HepG2 (cell line): ENCODE results near the gene NGEF. TPM values are rescaled to one million over a fixed set of nuclear protein-coding genes. Genes with fewer than 3 reads are reported as not detected.
A peak's percentile ranks its signal among the peaks of the same experiment; 100 is the strongest.

Experiments
- HDAC1 ChIP-seq: sonication (generic); formaldehyde crosslinking; IDR thresholded peaks from 2 replicates; pipeline ENCODE4 v1.5.1; 2020; ENCODE audit warnings: mild to moderate bottlenecking, missing genetic modification reagents
- HNRNPH1 ChIP-seq: fragments of 200-400 bp; formaldehyde crosslinking; optimal IDR thresholded peaks from 2 replicates; pipeline ENCODE3; 2017; ENCODE audit warnings: mild to moderate bottlenecking, low read depth, low read length
- POGZ ChIP-seq: sonication (generic); formaldehyde crosslinking; IDR thresholded peaks from 2 replicates; pipeline ENCODE4 v1.4.0; 2020; ENCODE audit warnings: mild to moderate bottlenecking, missing genetic modification reagents
- PRPF4 ChIP-seq: fragments of 200-400 bp; formaldehyde crosslinking; IDR thresholded peaks from 2 replicates; pipeline ENCODE4 v1.6.1; 2016; ENCODE audit warnings: low read length, low read depth; ENCODE audit not compliant: poor library complexity, severe bottlenecking
- RFXAP ChIP-seq: sonication (generic); formaldehyde crosslinking; IDR thresholded peaks from 2 replicates; pipeline ENCODE4 v1.4.0; 2020; ENCODE audit warnings: missing genetic modification reagents, borderline replicate concordance
- SALL2 ChIP-seq: sonication (generic); formaldehyde crosslinking; IDR thresholded peaks from 2 replicates; pipeline ENCODE4 v1.8.1; 2023; ENCODE audit warnings: mild to moderate bottlenecking, missing genetic modification reagents, inconsistent platforms
- TEAD3 ChIP-seq: optimal IDR thresholded peaks from 2 replicates; pipeline ENCODE3; 2016; ENCODE audit warnings: borderline replicate concordance
- ZNF121 ChIP-seq: sonication (generic); formaldehyde crosslinking; IDR thresholded peaks from 2 replicates; pipeline ENCODE4 v1.5.0; 2020; ENCODE audit warnings: mild to moderate bottlenecking, missing genetic modification reagents
- ZNF232 ChIP-seq: sonication (generic); formaldehyde crosslinking; IDR thresholded peaks from 2 replicates; pipeline ENCODE4 v1.4.0; 2020; ENCODE audit warnings: missing genetic modification reagents, borderline replicate concordance
- ZNF235 ChIP-seq: sonication (generic); formaldehyde crosslinking; IDR thresholded peaks from 2 replicates; pipeline ENCODE4 v1.8.1; 2023; ENCODE audit warnings: mild to moderate bottlenecking, missing genetic modification reagents, borderline replicate concordance
- ZNF263 ChIP-seq: sonication (generic); formaldehyde crosslinking; IDR thresholded peaks from 2 replicates; pipeline ENCODE4 v1.4.0; 2020; ENCODE audit warnings: missing genetic modification reagents
- ZNF772 ChIP-seq: sonication (generic); formaldehyde crosslinking; IDR thresholded peaks from 2 replicates; pipeline ENCODE4 v1.5.0; 2020; ENCODE audit warnings: mild to moderate bottlenecking, missing genetic modification reagents
- ZSCAN25 ChIP-seq: sonication (generic); formaldehyde crosslinking; IDR thresholded peaks from 2 replicates; pipeline ENCODE4 v1.8.0; 2022; ENCODE audit warnings: mild to moderate bottlenecking, missing genetic modification reagents
- polyA plus RNA-seq, 8 experiments: library from polyadenylated mRNA; depleted of rRNA in 3 of 8; stranded (reverse) in 7 of 8; unstranded in 1 of 8; fragments of >200 nt; fragmentation: Illumina TruSeq in 4 of 8; extraction: Trizol in 4 of 8; gene quantifications; 2 replicates each; pipeline versions ENCODE4 v1.2.1 to v1.2.3, GENCODE V29; 2011 to 2016; ENCODE audit warnings: low read depth in 4 of 8, missing spikeins in 1 of 8, mixed read lengths in 1 of 8; ENCODE audit not compliant: insufficient read depth in 1 of 8
- total RNA-seq, 5 experiments: library from RNA; depleted of rRNA; stranded (reverse); fragments of >200 nt; fragmentation: Illumina TruSeq; extraction: Trizol; gene quantifications; 2 replicates each; pipeline ENCODE4 v1.2.3, GENCODE V29; 2016; ENCODE audit warnings: low read depth in 1 of 5
- TF ChIP-seq, protein P1 (sequence below): conservative IDR thresholded peaks from 2 replicates; pipeline ENCODE4 v1.6.1; 2018; ENCODE audit warnings: missing genetic modification reagents
- TF ChIP-seq, protein P2 (sequence below): sonication (generic); formaldehyde crosslinking; IDR thresholded peaks from 2 replicates; pipeline ENCODE4 v1.5.1; 2020; ENCODE audit warnings: missing genetic modification reagents, mild to moderate bottlenecking, borderline replicate concordance
- TF ChIP-seq, protein P3 (sequence below): sonication (generic); formaldehyde crosslinking; IDR thresholded peaks from 2 replicates; pipeline ENCODE4 v1.5.0; 2020; ENCODE audit warnings: missing genetic modification reagents, mild to moderate bottlenecking, borderline replicate concordance
- TF ChIP-seq, protein P4 (sequence below), 2 experiments: sonication (generic) in 1 of 2; formaldehyde crosslinking in 1 of 2; IDR thresholded peaks; 2 replicates each; pipeline versions ENCODE4 v1.4.0 to v1.6.1; 2018 to 2020; ENCODE audit warnings: missing genetic modification reagents in 2 of 2, borderline replicate concordance in 1 of 2, low read depth in 1 of 2, mild to moderate bottlenecking in 1 of 2, missing biosample characterization in 1 of 2

The NGEF gene
- total and polyA plus RNA-seq, 2 of the 13 experiments (the other 11 are each of a cell fraction or from before 2014, with no cell fraction given): 14.4 to 36.9 TPM

DNA sequence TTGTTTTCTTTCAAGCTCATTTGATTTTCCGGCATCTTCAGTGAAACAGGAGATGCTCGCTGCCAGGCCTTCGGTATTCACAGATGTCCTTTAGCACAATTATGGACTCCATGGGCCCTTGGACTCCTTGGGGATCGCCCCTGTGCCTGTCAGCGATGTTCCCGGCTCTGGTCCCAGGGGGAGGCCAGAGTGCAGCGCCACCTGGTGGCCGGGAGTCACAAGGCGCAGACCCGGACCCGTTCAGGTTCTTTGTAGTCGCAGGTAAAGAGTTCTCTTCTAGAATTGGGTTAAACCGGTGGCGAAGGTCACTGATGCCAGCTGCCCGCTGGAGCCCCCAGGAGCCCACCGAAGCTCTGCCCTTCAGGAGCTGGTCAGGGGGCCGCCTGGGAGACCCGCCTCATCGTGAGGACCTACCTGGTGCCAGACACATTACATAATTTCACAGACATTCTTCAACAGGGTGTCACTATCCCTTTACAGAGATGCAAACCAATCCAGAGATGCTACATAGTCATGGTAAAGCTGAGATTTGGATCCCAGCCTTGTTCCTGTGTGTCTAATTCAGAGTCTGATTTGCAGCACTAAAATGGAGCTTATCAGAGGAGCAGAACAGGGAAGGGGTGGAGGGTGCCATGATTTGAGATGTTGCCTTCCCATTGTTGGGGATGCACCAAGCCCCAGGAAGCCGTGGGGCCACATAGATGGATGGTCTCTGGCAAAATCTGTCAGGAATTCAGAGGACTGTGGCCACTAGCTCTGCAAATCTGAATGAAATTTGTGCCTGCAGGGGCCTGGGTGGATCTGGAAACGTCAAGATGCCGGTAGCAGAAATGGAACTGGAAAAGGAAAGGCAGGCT is 41.1 kb upstream of the NGEF start (continued):
- TF ChIP-seq ZNF232 (peak; percentile 21; the same call in 1 of the 2 replicates), ZNF263 (CRISPR knock-in tag) (no peak; the same call in 1 of the 2 replicates), HNRNPH1 (no peak), ZNF235 (CRISPR knock-in tag) (no peak), TEAD3 (CRISPR knock-in tag) (peak; percentile 45), RFXAP (no peak), SALL2 (CRISPR knock-in tag) (no peak), ZSCAN25 (CRISPR knock-in tag) (no peak), ZNF121 (no peak), PRPF4 (no peak), ZNF772 (CRISPR knock-in tag) (no peak; the same call in 1 of the 2 replicates), POGZ (no peak), HDAC1 (CRISPR knock-in tag) (no peak)
- TF ChIP-seq, protein P1, sequence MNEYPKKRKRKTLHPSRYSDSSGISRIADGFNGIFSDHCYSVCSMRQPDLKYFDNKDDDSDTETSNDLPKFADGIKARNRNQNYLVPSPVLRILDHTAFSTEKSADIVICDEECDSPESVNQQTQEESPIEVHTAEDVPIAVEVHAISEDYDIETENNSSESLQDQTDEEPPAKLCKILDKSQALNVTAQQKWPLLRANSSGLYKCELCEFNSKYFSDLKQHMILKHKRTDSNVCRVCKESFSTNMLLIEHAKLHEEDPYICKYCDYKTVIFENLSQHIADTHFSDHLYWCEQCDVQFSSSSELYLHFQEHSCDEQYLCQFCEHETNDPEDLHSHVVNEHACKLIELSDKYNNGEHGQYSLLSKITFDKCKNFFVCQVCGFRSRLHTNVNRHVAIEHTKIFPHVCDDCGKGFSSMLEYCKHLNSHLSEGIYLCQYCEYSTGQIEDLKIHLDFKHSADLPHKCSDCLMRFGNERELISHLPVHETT (CRISPR knock-in tag): no peak
- TF ChIP-seq, protein P2, sequence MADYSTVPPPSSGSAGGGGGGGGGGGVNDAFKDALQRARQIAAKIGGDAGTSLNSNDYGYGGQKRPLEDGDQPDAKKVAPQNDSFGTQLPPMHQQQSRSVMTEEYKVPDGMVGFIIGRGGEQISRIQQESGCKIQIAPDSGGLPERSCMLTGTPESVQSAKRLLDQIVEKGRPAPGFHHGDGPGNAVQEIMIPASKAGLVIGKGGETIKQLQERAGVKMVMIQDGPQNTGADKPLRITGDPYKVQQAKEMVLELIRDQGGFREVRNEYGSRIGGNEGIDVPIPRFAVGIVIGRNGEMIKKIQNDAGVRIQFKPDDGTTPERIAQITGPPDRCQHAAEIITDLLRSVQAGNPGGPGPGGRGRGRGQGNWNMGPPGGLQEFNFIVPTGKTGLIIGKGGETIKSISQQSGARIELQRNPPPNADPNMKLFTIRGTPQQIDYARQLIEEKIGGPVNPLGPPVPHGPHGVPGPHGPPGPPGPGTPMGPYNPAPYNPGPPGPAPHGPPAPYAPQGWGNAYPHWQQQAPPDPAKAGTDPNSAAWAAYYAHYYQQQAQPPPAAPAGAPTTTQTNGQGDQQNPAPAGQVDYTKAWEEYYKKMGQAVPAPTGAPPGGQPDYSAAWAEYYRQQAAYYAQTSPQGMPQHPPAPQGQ (CRISPR knock-in tag): no peak
- TF ChIP-seq, protein P3, sequence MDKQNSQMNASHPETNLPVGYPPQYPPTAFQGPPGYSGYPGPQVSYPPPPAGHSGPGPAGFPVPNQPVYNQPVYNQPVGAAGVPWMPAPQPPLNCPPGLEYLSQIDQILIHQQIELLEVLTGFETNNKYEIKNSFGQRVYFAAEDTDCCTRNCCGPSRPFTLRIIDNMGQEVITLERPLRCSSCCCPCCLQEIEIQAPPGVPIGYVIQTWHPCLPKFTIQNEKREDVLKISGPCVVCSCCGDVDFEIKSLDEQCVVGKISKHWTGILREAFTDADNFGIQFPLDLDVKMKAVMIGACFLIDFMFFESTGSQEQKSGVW: no peak
- TF ChIP-seq, protein P4, sequence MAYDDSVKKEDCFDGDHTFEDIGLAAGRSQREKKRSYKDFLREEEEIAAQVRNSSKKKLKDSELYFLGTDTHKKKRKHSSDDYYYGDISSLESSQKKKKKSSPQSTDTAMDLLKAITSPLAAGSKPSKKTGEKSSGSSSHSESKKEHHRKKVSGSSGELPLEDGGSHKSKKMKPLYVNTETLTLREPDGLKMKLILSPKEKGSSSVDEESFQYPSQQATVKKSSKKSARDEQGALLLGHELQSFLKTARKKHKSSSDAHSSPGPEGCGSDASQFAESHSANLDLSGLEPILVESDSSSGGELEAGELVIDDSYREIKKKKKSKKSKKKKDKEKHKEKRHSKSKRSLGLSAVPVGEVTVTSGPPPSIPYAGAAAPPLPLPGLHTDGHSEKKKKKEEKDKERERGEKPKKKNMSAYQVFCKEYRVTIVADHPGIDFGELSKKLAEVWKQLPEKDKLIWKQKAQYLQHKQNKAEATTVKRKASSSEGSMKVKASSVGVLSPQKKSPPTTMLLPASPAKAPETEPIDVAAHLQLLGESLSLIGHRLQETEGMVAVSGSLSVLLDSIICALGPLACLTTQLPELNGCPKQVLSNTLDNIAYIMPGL (CRISPR knock-in tag; IDR thresholded peaks at IDR 0.05; ENCODE audit: borderline replicate concordance in 1 of 2, low read depth in 1 of 2): peak; percentile 50 to 61; a peak in 2 of 4 replicates
